Measurements from ENCODE around the gene CCL26.
"Not testable (repeated sequence)": the region's sequence is repeated elsewhere in the genome, so short reads cannot be mapped to it uniquely, and the experiment has no call there.

The CCL26 gene

DNA sequence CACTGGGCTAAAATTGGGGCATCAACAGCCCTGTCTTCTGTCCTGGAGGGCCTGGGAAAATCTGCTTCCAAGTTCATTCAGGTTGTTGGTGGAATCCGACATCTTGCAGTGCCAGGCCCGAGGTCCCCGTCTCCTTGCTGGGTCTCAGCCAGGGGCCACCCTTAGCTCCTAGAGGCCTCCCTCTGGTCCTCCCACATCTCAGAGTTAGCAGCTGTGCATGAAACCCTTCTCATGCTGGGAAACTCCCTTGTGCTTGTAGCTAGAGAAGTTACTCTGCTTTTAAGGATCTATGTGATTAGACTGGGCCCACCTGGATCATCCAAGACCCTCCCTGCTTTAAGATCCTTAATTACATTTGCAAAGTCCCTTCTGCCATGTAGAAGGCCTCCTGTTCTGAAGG, 48.6 kb downstream of the CCL26 start:
- no peak for TF ChIP-seq POLR2A (IDR thresholded peaks at IDR 0.05; ENCODE audit: low read depth, low read length)
- no peak for FAIRE-seq
- no peak for DNase-seq (ENCODE audit: insufficient read length, low spot score)

GRCh38 chr7:75722373-75722772, 49.6 kb downstream of the CCL26 start:
- no peak for TF ChIP-seq POLR2A (IDR thresholded peaks at IDR 0.05; ENCODE audit: low read depth, low read length)

GRCh38 chr7:75721922-75722321, 50.1 kb downstream of the CCL26 start:
- not testable (repeated sequence) for FAIRE-seq; DNase-seq (ENCODE audit: insufficient read length, low spot score)

More at GRCh38 chr7:75722373-75722772, 49.6 kb downstream of the CCL26 start:
- DNase-seq (ENCODE audit: insufficient read length, low spot score) (no peak), FAIRE-seq (no peak)

DNA sequence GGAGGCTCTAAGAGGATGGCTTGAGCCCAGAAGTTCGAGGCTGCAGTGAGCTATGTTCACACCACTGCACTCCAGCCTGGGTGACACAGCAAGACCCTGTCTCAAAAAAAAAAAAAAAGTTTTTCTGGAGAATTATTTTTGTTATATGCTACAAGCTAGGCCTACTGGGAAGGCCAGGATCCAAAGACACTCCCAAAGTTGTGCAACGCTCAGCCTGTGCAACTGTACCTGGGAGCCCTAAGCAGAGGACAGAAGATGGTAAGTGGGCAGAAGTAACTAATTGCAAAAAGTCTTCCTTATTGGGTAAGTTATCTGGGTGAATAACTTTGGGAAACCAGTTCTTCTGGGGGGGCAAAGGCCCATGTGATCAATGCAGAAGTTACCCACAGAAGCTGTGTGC, 50.6 kb downstream of the CCL26 start:
- no peak for DNase-seq (ENCODE audit: insufficient read length, low spot score)
- FAIRE-seq: no peak
- no peak for TF ChIP-seq POLR2A (IDR thresholded peaks at IDR 0.05; ENCODE audit: low read depth, low read length)

DNA sequence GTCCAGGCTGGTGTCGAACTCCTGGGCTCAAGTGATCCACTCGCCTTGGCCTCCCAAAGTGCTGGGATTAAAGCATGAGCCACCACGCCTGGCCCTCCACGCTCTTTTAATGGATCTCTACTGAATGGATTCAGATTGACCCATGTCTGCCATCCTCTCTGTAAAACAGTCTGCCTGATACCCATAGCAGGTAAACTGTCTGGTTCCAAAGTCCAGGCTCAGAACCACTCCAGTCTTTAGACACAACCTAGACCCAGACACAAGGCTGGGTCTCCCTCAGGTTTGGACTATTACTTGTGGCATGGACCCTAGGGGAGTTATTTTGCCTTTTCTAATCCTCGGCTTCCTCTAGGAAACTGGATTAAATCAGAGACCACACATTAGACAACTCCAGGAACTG, 52.4 kb downstream of the CCL26 start:
- no peak for TF ChIP-seq POLR2A (IDR thresholded peaks at IDR 0.05; ENCODE audit: low read depth, low read length)
- FAIRE-seq (no peak), DNase-seq (ENCODE audit: insufficient read length, low spot score) (no peak)
